K562 (cell line): ENCODE results near the gene GUCA1A. TPM values are rescaled to one million over a fixed set of nuclear protein-coding genes. Genes with fewer than 3 reads are reported as not detected.

Experiments
- ATAC-seq: fragments of 200-7000 bp; cut with Tn5 transposase; 3 replicates; pipeline ENCODE4 v1.9.1; 2020; ENCODE audit warnings: moderate library complexity
- BruUV-seq: library from RNA; stranded (reverse); fragments of 400-500 nt; replicated peaks from 2 replicates; lab custom pipeline; 2021; lab: Mats Ljungman, UMichigan
- CTCF ChIA-PET: fragments of 300-600 bp; formaldehyde crosslinking; extraction: SDS; loops from one replicate; lab custom pipeline; 2021; ENCODE audit warnings: low intra/inter-chr PET ratio; lab: Yijun Ruan, JAX
- POLR2A ChIA-PET: fragments of 300-600, 350-650 bp; sonication (Branson Sonifier 250); formaldehyde crosslinking; extraction: SDS; loops from one replicate; lab custom pipeline; 2021; ENCODE audit warnings: antibody characterized with exemption, inconsistent platforms; lab: Yijun Ruan, JAX
- DNase-seq, 4 experiments: peaks; one replicate each; pipeline versions ENCODE4 v3.0.0 to v3.0.0-alpha.2; 2011 to 2018; ENCODE audit warnings: low spot score in 3 of 4, mixed read lengths in 3 of 4; ENCODE audit errors: extremely low read depth in 1 of 4
- FAIRE-seq: peaks from 2 replicates; lab custom pipeline; 2011; peaks lifted over from hg19 to GRCh38; lab: Jason Lieb, UNC
- H2AFZ ChIP-seq: 2 replicates; pipeline ENCODE4 v1.6.0; 2011; ENCODE audit warnings: low read depth, low read length, control low read depth, inconsistent platforms
- H3K27ac ChIP-seq: fragments of 200-600 bp; 3 replicates; pipeline ENCODE4 v1.8.0; 2011; ENCODE audit warnings: low read depth, mild to moderate bottlenecking, control low read depth, inconsistent platforms, low read length, moderate library complexity, mixed read lengths; ENCODE audit errors: extremely low read depth
- H3K27me3 ChIP-seq, 2 experiments: fragments of 300-600 bp in 1 of 2; 2 replicates in 1 of 2; 3 replicates in 1 of 2; pipeline versions ENCODE4 v1.6.0 to v1.8.0; 2011; ENCODE audit warnings: inconsistent platforms in 2 of 2, low read length in 2 of 2, mild to moderate bottlenecking in 1 of 2, mixed read lengths in 1 of 2, moderate library complexity in 1 of 2; ENCODE audit not compliant: control insufficient read depth in 2 of 2, insufficient read depth in 2 of 2
- H3K36me3 ChIP-seq: fragments of 300-600 bp; 3 replicates; pipeline ENCODE4 v1.8.0; 2011; ENCODE audit warnings: mild to moderate bottlenecking, low read length, inconsistent platforms; ENCODE audit not compliant: control insufficient read depth, insufficient read depth
- H3K4me1 ChIP-seq, 2 experiments: fragments of 200-600 bp in 1 of 2; replicated peaks in 1 of 2; 2 replicates in 1 of 2; 3 replicates in 1 of 2; pipeline versions ENCODE4 v1.5.1 to v1.8.0; 2011; ENCODE audit warnings: inconsistent platforms in 2 of 2, low read length in 2 of 2, mild to moderate bottlenecking in 1 of 2, mixed read lengths in 1 of 2, moderate library complexity in 1 of 2; ENCODE audit not compliant: control insufficient read depth in 2 of 2, insufficient read depth in 2 of 2
- H3K4me2 ChIP-seq: 2 replicates; pipeline ENCODE4 v1.6.1; 2011; ENCODE audit warnings: low read length, control low read depth, inconsistent platforms, mixed read lengths; ENCODE audit not compliant: insufficient read depth
- H3K4me3 ChIP-seq: fragments of 200-600 bp; sonication (generic), shearing (Covaris generic); 2 replicates; pipeline ENCODE4 v1.5.1; 2016; ENCODE audit warnings: control low read depth, inconsistent platforms
- H3K79me2 ChIP-seq: fragments of 200-600 bp; 3 replicates; pipeline ENCODE4 v1.8.0; 2011; ENCODE audit warnings: low read length, inconsistent platforms; ENCODE audit not compliant: control insufficient read depth, insufficient read depth
- H3K9ac ChIP-seq, 2 experiments: 2 replicates each; pipeline versions ENCODE4 v1.6.0 to v1.6.1; 2011; ENCODE audit warnings: low read depth in 2 of 2, low read length in 2 of 2, control low read depth in 1 of 2, inconsistent platforms in 1 of 2, mild to moderate bottlenecking in 1 of 2, mixed read lengths in 1 of 2; ENCODE audit not compliant: insufficient read depth in 1 of 2
- H3K9me1 ChIP-seq: one replicate; pipeline ENCODE4 v1.6.0; 2011; ENCODE audit warnings: inconsistent platforms, mild to moderate bottlenecking, low read length, moderate library complexity; ENCODE audit not compliant: control insufficient read depth, insufficient read depth
- H3K9me3 ChIP-seq: replicated peaks from 2 replicates; pipeline ENCODE4 v1.5.1; 2011; ENCODE audit warnings: low read depth, low read length, inconsistent platforms; ENCODE audit not compliant: control insufficient read depth, insufficient read depth
- H4K20me1 ChIP-seq: replicated peaks from 2 replicates; pipeline ENCODE4 v1.6.1; 2011; ENCODE audit warnings: low read length, inconsistent platforms, mixed read lengths; ENCODE audit not compliant: control insufficient read depth, insufficient read depth
- CREB1 ChIP-seq, 2 experiments: sonication (generic) in 1 of 2; formaldehyde crosslinking in 1 of 2; IDR thresholded peaks; 2 replicates each; pipeline versions ENCODE4 v1.6.1 to v1.8.0; 2012 to 2022; ENCODE audit warnings: inconsistent platforms in 1 of 2, mild to moderate bottlenecking in 1 of 2, missing genetic modification reagents in 1 of 2, moderate library complexity in 1 of 2
- HDAC6 ChIP-seq: IDR thresholded peaks from 2 replicates; pipeline ENCODE4 v1.6.1; 2012; ENCODE audit warnings: low read depth, mild to moderate bottlenecking, control low read depth, inconsistent platforms, low read length, moderate library complexity
- RBBP5 ChIP-seq: fragments of 200-600 bp; sonication (generic); IDR thresholded peaks from 2 replicates; pipeline ENCODE4 v1.6.1; 2012; ENCODE audit warnings: borderline replicate concordance, mild to moderate bottlenecking, low read length, control low read depth, inconsistent platforms; ENCODE audit not compliant: insufficient read depth, poor library complexity, severe bottlenecking
- SNIP1 ChIP-seq: fragments of 450-650 bp; IDR thresholded peaks from 2 replicates; pipeline ENCODE4 v1.7.1; 2017; ENCODE audit warnings: low read depth, mild to moderate bottlenecking
- TOE1 ChIP-seq, 2 experiments: fragments of 450-650 bp in 1 of 2; sonication (generic) in 1 of 2; formaldehyde crosslinking in 1 of 2; IDR thresholded peaks; 2 replicates each; pipeline versions ENCODE4 v1.7.1 to v1.8.0; 2016 to 2022; ENCODE audit warnings: borderline replicate concordance in 2 of 2, mild to moderate bottlenecking in 2 of 2, antibody characterized with exemption in 1 of 2, inconsistent platforms in 1 of 2, low read depth in 1 of 2, missing genetic modification reagents in 1 of 2, moderate library complexity in 1 of 2
- WGBS: fragments of 100-300 bp; shearing (Covaris generic); methylation state at CpG from one replicate; pipeline ENCODE4 v1.1.6; 2016; ENCODE audit warnings: low coverage, mixed read lengths; ENCODE audit not compliant: insufficient coverage; ENCODE audit errors: missing lambda C conversion rate; 5-methylcytosine and 5-hydroxymethylcytosine counted together
- in situ Hi-C: fragments of 300-500 bp; cut with MboI; formaldehyde crosslinking; loops from 4 replicates; pipeline ENCODE4 v1.15.0; 2018; ENCODE audit warnings: inconsistent platforms, mixed read lengths
- intact Hi-C: fragments of 100-400 bp; cut with micrococcal nuclease; formaldehyde crosslinking; loops from 2 replicates; pipeline ENCODE4 v1.14.2; 2022
- polyA plus RNA-seq, 8 experiments: library from polyadenylated mRNA; depleted of rRNA in 4 of 8; stranded (reverse) in 5 of 8; unstranded in 3 of 8; fragments of >200 nt; fragmentation: Nextera tagmentation in 2 of 8; fragmentation: Illumina TruSeq in 1 of 8; extraction: Ambion mirVana in 2 of 8; extraction: Trizol in 1 of 8; gene quantifications; 2 replicates each; pipeline versions ENCODE4 v1.2.1 to v1.2.3, GENCODE V29; 2011 to 2014; ENCODE audit warnings: inconsistent platforms in 1 of 8, missing spikeins in 1 of 8
- total RNA-seq, 7 experiments: library from RNA; depleted of rRNA in 6 of 7; stranded (reverse); fragments of >200 nt in 6 of 7; fragmentation: Illumina TruSeq in 2 of 7; extraction: Trizol in 2 of 7; gene quantifications; 2 replicates each; pipeline versions ENCODE4 v1.2.1 to v1.2.3, GENCODE V29; 2011 to 2021; ENCODE audit warnings: low replicate concordance in 1 of 7

The GUCA1A gene
- total and polyA plus RNA-seq, 9 of the 15 experiments (the other 6 are each of a cell fraction or from before 2014, with no cell fraction given), result not detected

- TF ChIP-seq RBBP5 (peak; percentile 19), SNIP1 (no peak)
- peaks cover 24 to 45% of the 10 kb centered on the region in 2 experiments for H3K4me1 ChIP-seq
- ATAC-seq (no peak), FAIRE-seq (no peak), DNase-seq (no peak)
- peak overlapping the region in 1 of 2 experiments; percentile 31; a peak in 1 of 4 replicates for H3K9ac ChIP-seq
- H2AFZ ChIP-seq, result no peak overlapping the region
- no peak overlapping the region for H3K4me2 ChIP-seq
- H3K9me3 ChIP-seq, result no peaks in the 10 kb centered on the region
- H3K27ac ChIP-seq, result no peak overlapping the region
- no TSS peak for BruUV-seq
- H3K9me1 ChIP-seq, result no peaks in the 10 kb centered on the region
- no peak overlapping the region for H3K4me3 ChIP-seq
- POLR2A ChIA-PET, result interaction anchor here (0.9 to 1.5 kb wide), 2 partner anchors 11 to 14 kb away, joined by 3 to 5 read pairs; no protein-coding TSS in a partner anchor
- H4K20me1 ChIP-seq, result no peaks in the 10 kb centered on the region
- peaks cover 0 to 6% of the 10 kb centered on the region in 2 experiments; a peak in 1 of 5 replicates for H3K27me3 ChIP-seq
- in situ Hi-C loops (no loop called here), intact Hi-C loops (no loop called here)
- CTCF ChIA-PET, result no interaction called here
- WGBS, result 39% methylated on average over 4 of the region's 4 CpGs
- H3K79me2 ChIP-seq, result no peaks in the 10 kb centered on the region
- no peaks in the 10 kb centered on the region for H3K36me3 ChIP-seq
Observed at GRCh38 chr6:42133926-42134325, 39.2 kb upstream of the GUCA1A start.

- Histone ChIP-seq H3K27ac (no peak overlapping the region), H3K36me3 (no peaks in the 10 kb centered on the region), H3K79me2 (no peaks in the 10 kb centered on the region), H3K4me1 (peaks cover 31 to 44% of the 10 kb centered on the region in 2 experiments), H3K9me3 (no peaks in the 10 kb centered on the region), H3K9ac (peak overlapping the region in 1 of 2 experiments; percentile 35; a peak in 1 of 4 replicates), H3K9me1 (no peaks in the 10 kb centered on the region), H3K27me3 (peaks cover 0 to 2% of the 10 kb centered on the region in 2 experiments; a peak in 1 of 5 replicates), H2AFZ (no peak overlapping the region), H4K20me1 (no peaks in the 10 kb centered on the region), H3K4me3 (no peak overlapping the region), H3K4me2 (no peak overlapping the region)
- POLR2A ChIA-PET, result no interaction called here
- BruUV-seq, result no TSS peak
- FAIRE-seq (no peak), ATAC-seq (no peak), DNase-seq (no peak)
- intact Hi-C loops (no loop called here), in situ Hi-C loops (no loop called here)
- 68% methylated on average over 12 of the region's 12 CpGs for WGBS
- CTCF ChIA-PET, result no interaction called here
- TF ChIP-seq CREB1 (IDR thresholded peaks at IDR 0.05) (no peak), CREB1 (CRISPR knock-in tag; IDR thresholded peaks at IDR 0.05) (no peak), TOE1 (IDR thresholded peaks at IDR 0.05; ENCODE audit: borderline replicate concordance) (no peak), TOE1 (CRISPR knock-in tag; IDR thresholded peaks at IDR 0.05; ENCODE audit: borderline replicate concordance, low read depth) (no peak), HDAC6 (no peak)
Observed at GRCh38 chr6:42135161-42135560, 38.0 kb upstream of the GUCA1A start.
